WI38 (cell line): ENCODE results near the gene RBMS1.

Experiments
- H3K4me3 ChIP-seq: 2 replicates; pipeline ENCODE4 v1.5.1; 2011; ENCODE audit warnings: low read depth, mild to moderate bottlenecking, control low read depth, low read length
- TF ChIP-seq, protein P1 (sequence below): IDR thresholded peaks from 2 replicates; pipeline ENCODE4 v1.5.1; 2012; ENCODE audit warnings: low read depth, mild to moderate bottlenecking, control low read depth, low read length

The RBMS1 gene

DNA sequence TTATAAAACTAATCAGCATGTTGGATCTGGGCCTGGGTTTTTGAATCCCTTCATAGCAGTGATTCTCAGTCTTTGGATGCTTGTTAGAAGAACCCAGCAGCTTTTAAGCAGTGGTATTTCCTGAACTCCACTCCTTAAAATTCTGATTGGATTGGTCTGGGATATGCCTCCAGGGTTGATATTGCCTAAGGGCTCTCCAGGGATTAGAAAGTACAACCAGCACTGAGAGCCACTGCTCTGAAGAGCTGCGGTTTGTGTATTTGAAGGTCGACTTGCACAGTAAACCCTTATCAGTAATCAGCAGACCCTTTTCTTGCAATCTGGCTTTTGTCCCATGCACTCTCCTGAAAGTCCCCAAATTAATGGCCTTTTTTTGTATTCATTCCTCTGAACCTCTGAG, 17.0 kb upstream of the RBMS1 start:
- H3K4me3 ChIP-seq = no peak overlapping the region
- TF ChIP-seq, protein P1, sequence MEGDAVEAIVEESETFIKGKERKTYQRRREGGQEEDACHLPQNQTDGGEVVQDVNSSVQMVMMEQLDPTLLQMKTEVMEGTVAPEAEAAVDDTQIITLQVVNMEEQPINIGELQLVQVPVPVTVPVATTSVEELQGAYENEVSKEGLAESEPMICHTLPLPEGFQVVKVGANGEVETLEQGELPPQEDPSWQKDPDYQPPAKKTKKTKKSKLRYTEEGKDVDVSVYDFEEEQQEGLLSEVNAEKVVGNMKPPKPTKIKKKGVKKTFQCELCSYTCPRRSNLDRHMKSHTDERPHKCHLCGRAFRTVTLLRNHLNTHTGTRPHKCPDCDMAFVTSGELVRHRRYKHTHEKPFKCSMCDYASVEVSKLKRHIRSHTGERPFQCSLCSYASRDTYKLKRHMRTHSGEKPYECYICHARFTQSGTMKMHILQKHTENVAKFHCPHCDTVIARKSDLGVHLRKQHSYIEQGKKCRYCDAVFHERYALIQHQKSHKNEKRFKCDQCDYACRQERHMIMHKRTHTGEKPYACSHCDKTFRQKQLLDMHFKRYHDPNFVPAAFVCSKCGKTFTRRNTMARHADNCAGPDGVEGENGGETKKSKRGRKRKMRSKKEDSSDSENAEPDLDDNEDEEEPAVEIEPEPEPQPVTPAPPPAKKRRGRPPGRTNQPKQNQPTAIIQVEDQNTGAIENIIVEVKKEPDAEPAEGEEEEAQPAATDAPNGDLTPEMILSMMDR = no peak

DNA sequence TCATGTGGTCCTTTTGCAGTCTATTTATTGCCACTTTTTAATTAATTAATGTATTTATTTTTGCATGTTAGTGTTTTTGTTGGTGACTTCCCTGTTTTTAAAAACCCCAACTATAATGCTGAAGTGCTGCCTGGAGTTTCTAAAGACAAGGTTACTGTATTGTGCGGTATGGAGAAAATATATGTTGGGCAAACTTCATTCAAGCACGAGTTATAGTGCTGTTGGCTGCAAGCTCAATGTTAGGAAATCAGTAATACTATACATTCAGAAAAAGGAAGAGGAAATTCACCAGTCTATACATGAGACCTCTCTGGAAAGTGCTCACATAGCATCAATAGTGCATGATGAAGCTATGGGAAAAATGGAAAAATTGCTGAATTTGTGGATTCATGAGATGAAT, 15.4 kb upstream of the RBMS1 start:
- TF ChIP-seq, protein P1 = no peak
- H3K4me3 ChIP-seq = no peak overlapping the region

DNA sequence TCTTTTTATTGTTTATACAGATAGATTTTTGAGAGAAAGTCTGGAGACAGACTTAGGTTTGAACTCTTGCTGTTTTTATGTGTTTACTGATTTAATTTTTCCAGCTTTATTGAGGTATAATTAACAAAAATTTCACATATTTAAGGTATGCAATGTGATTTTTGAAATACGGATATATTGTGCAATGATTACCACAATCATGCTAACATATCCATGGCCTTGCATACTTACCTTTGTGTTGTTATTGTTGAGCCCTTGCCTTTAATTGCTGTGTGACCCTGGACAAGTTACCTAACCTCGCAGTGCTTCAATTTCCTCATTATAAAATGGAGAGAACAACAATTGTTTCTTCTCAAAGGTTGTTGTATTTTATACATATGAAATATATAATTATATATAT, 13.9 kb upstream of the RBMS1 start:
- H3K4me3 ChIP-seq = no peak overlapping the region
- TF ChIP-seq, protein P1 = no peak

DNA sequence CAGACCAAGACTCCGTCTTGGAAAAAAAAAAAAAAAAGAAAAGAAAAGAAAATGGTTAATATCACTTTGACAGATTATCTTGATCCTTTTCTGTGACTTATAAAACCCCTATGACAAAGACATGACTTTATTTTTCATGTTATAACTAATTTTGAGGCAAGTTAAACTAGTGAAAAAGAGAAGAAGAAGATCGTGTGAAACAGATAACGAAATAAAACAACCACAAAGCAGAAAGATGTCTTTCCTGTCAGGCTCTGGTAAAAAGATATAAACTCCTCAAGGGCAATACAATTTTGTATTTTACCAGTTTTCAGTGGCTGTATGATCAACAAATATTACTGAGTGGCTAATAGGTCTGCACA, 13.4 kb upstream of the RBMS1 start:
- TF ChIP-seq, protein P1 = no peak
- no peak overlapping the region for H3K4me3 ChIP-seq

DNA sequence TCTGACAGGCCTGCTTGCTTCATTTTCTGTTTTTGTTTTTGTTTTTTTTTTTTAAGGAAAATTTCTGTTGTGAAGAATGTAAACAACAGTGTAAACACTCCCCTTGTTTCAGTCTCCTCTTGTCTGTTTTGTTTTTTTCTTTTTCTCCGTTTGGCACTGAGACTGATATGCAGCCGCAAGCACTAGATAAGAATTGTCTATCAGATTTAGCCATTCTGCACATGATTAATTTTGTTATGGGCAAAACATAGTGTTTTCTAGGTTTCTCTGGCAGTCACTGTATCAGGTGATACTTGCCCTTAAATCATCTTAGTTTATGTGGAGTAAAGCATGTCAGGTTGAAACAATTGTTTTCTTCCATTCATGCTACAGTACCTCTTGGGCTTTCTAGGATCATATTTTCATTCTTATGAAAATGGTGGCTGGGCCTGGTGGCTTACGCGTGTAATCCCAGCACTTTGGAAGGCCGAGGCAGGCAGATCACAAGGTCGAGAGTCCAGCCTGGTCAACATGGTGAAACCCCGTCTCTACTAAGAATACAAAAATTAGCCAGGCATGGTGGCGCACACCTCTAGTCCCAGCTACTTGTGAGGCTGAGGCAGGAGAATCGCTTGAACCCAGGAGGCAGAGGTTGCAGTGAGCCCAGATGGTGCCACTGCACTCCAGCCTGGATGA, 12.9 kb upstream of the RBMS1 start:
- no peak overlapping the region for H3K4me3 ChIP-seq
- TF ChIP-seq, protein P1 = no peak

DNA sequence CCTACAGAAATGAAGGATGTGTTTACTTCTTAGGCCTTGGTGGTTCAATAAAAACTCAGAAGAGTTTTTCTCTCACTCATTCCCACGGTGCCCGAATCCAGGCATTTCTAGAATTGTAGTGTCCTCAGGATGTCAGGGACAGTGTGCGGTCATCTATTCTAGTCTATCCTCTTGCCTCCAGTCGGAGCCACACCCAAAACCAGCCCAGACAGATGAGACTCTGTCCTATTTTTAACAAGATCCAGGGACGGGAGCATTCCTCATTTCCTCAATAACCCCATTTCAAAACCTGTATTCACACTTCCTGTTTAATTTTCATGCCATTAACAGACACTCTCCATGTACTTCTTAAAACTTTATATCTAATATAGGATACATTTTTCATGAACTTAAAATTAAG, 11.6 kb upstream of the RBMS1 start:
- no peak overlapping the region for H3K4me3 ChIP-seq
- TF ChIP-seq, protein P1 = no peak

DNA sequence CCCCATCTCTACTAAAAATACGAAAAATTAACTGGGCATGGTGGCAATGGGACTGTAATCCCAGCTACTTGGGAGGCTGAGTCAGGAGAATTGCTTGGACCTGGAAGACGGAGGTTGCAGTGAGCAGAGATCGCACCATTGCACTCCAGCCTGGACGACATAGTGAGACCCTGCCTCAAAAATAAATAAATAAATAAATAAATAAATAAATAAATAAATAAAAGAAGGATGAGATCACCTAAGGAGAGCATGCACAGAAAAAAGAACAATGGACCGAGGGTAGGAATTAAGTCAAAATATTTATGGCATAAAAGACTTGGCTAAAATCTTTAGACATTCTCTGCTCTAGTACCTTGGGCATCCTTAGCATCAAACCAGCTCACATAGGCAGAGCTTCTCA, 8.9 kb upstream of the RBMS1 start:
- no peak overlapping the region for H3K4me3 ChIP-seq
- TF ChIP-seq, protein P1 = no peak
